Panc1 (cell line): ENCODE measurements around the gene NT5C2. TPM values are rescaled to one million over a fixed set of nuclear protein-coding genes. Genes with fewer than 3 reads are reported as not detected.

Source experiments
- ATAC-seq: fragments of 200-7000 bp; cut with Tn5 transposase; 2 replicates; pipeline ENCODE4 v1.9.1; 2020; ENCODE audit warnings: mild to moderate bottlenecking, moderate library complexity
- BruUV-seq: library from RNA; stranded (reverse); fragments of 400-500 nt; replicated peaks from 2 replicates; lab custom pipeline; 2021; lab: Mats Ljungman, UMichigan
- CTCF ChIA-PET: fragments of 300-600 bp; sonication (Branson Sonifier 250); formaldehyde crosslinking; loops from one replicate; lab custom pipeline; 2022; ENCODE audit warnings: antibody characterized with exemption; lab: Charles Lee
- POLR2A ChIA-PET: fragments of 300-600 bp; sonication (Branson Sonifier 250); formaldehyde crosslinking; loops from one replicate; lab custom pipeline; 2022; ENCODE audit warnings: antibody characterized with exemption; lab: Charles Lee
- DNase-seq: peaks from one replicate; pipeline ENCODE4 v3.0.0-alpha.2; 2010; ENCODE audit warnings: low read depth, low spot score
- H3K27ac ChIP-seq: 2 replicates; pipeline ENCODE4 v1.5.1; 2011; ENCODE audit warnings: mild to moderate bottlenecking, low read length, inconsistent platforms
- H3K27me3 ChIP-seq: fragments of 200-500 bp; sonication (Bioruptor generic); 2 replicates; pipeline ENCODE4 v1.6.0; 2014; ENCODE audit warnings: low read length, inconsistent platforms; ENCODE audit not compliant: control insufficient read depth, insufficient read depth
- H3K36me3 ChIP-seq: fragments of 200-500 bp; sonication (Bioruptor generic); 2 replicates; pipeline ENCODE4 v1.5.1; 2014; ENCODE audit warnings: inconsistent platforms, mild to moderate bottlenecking, low read length, moderate library complexity; ENCODE audit not compliant: control insufficient read depth, insufficient read depth
- H3K4me1 ChIP-seq: 2 replicates; pipeline ENCODE4 v1.5.1; 2011; ENCODE audit warnings: inconsistent platforms, mild to moderate bottlenecking, low read length, moderate library complexity; ENCODE audit not compliant: control insufficient read depth, insufficient read depth
- H3K4me3 ChIP-seq, 2 experiments: 2 replicates each; pipeline ENCODE4 v1.5.1; 2011 to 2012; ENCODE audit warnings: low read depth in 2 of 2, low read length in 2 of 2, mild to moderate bottlenecking in 2 of 2, inconsistent platforms in 1 of 2, moderate library complexity in 1 of 2
- H3K9me3 ChIP-seq: fragments of 200-500 bp; sonication (Bioruptor generic); 2 replicates; pipeline ENCODE4 v1.5.1; 2014; ENCODE audit warnings: low read depth, mild to moderate bottlenecking, inconsistent platforms, low read length, moderate library complexity; ENCODE audit not compliant: control insufficient read depth, insufficient read depth
- POLR2AphosphoS5 ChIP-seq: IDR thresholded peaks from 2 replicates; pipeline ENCODE4 v1.6.1; 2012; ENCODE audit warnings: mild to moderate bottlenecking, low read depth, low read length, moderate library complexity
- SIN3A ChIP-seq: IDR thresholded peaks from 2 replicates; pipeline ENCODE4 v1.6.1; 2012; ENCODE audit warnings: low read depth, mild to moderate bottlenecking, low read length, moderate library complexity, borderline replicate concordance; ENCODE audit not compliant: insufficient read depth
- TCF7L2 ChIP-seq: IDR thresholded peaks from 2 replicates; pipeline ENCODE4 v1.6.1; 2011; ENCODE audit warnings: mild to moderate bottlenecking, low read depth, low read length, inconsistent platforms
- in situ Hi-C: cut with HindIII; loops from 2 replicates; pipeline ENCODE4 v1.10.0; 2016; ENCODE audit warnings: low sequenced_read_pairs, low pct_unique_long_range_greater_than_20kb
- intact Hi-C: fragments of 100-400 bp; cut with micrococcal nuclease; formaldehyde crosslinking; loops from one replicate; pipeline ENCODE4 v1.10.0; 2022; ENCODE audit not compliant: unreplicated experiment
- total RNA-seq: library from RNA; stranded (reverse); gene quantifications from one replicate; pipeline ENCODE4 v1.2.1, GENCODE V29; 2021; ENCODE audit not compliant: unreplicated experiment
- TF ChIP-seq, protein P1 (sequence below): fragments of 450-650 bp; IDR thresholded peaks from 2 replicates; pipeline ENCODE4 v1.5.1; 2017; ENCODE audit warnings: mild to moderate bottlenecking
- TF ChIP-seq, protein P2 (sequence below), 2 experiments: IDR thresholded peaks; 2 replicates each; pipeline ENCODE4 v1.6.1; 2011 to 2012; ENCODE audit warnings: low read depth in 2 of 2, control low read depth in 1 of 2, low read length in 1 of 2, mild to moderate bottlenecking in 1 of 2, moderate library complexity in 1 of 2; ENCODE audit not compliant: insufficient read depth in 1 of 2

The NT5C2 gene
- total RNA-seq, 1 experiment from 2014 or later, result 150 TPM

DNA sequence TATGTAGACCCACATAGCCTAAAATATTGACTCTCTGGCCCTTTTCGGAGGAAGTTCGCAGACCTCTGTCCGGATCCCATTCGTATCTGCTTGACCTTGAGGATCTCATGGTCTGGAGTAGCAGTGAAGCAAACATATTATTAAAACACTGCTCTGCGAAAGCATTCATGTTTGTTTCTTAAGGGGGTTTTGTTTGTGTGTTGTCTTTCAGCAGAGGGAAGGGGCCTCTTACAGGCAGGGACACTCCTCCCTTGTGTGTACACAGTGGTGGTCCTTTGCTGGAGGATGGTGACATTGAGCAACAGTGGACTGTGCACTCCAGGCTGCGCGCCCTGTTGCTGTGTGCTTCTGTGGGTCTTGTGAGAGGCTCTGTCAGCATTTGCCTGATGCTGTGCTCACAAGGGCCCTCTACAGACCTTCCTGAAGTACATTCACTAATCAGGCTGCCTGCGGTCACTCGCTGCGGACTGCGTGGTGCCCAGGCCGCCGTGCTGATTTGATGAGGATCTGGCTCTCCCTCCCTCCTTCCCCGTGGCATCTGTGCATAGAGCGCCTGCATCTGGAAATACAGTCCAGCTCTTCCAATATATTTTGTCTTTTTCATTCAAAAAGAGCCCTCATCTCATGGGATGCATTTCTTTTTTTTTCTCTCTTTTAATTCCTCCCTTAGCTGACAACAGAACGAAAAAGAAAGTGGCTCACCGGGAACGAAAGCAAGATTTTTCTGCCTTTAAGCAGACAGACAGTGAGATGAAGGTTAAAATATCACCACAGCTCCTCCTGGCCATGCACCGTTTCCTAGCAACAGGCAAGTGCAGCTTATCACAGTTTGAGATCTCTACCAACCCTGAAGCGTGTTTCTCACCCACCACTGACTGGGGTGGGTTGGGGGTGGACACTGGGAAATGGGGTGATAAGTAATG, 139.2 kb downstream of the NT5C2 start:
- ChIA-PET CTCF (interaction anchor here (0.6 kb wide), 1 partner anchor 137 kb away, joined by 3 read pairs; no protein-coding TSS in a partner anchor), POLR2A (no interaction called here)
- no peaks in the 10 kb centered on the region for H3K27me3 ChIP-seq
- no peak overlapping the region for H3K27ac ChIP-seq
- peak overlapping the region in 1 of 2 experiments; percentile 2; a peak in 1 of 4 replicates for H3K4me3 ChIP-seq
- no TSS peak for BruUV-seq
- H3K9me3 ChIP-seq, result no peaks in the 10 kb centered on the region
- ATAC-seq (peak; percentile 97), DNase-seq (no peak)
- TF ChIP-seq, protein P1, sequence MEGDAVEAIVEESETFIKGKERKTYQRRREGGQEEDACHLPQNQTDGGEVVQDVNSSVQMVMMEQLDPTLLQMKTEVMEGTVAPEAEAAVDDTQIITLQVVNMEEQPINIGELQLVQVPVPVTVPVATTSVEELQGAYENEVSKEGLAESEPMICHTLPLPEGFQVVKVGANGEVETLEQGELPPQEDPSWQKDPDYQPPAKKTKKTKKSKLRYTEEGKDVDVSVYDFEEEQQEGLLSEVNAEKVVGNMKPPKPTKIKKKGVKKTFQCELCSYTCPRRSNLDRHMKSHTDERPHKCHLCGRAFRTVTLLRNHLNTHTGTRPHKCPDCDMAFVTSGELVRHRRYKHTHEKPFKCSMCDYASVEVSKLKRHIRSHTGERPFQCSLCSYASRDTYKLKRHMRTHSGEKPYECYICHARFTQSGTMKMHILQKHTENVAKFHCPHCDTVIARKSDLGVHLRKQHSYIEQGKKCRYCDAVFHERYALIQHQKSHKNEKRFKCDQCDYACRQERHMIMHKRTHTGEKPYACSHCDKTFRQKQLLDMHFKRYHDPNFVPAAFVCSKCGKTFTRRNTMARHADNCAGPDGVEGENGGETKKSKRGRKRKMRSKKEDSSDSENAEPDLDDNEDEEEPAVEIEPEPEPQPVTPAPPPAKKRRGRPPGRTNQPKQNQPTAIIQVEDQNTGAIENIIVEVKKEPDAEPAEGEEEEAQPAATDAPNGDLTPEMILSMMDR, result peak; percentile 86
- TF ChIP-seq POLR2AphosphoS5, result no peak
- H3K36me3 ChIP-seq, result no peaks in the 10 kb centered on the region
- H3K4me1 ChIP-seq, result no peaks in the 10 kb centered on the region
- intact Hi-C loops (no loop called here), in situ Hi-C loops (no loop called here)

DNA sequence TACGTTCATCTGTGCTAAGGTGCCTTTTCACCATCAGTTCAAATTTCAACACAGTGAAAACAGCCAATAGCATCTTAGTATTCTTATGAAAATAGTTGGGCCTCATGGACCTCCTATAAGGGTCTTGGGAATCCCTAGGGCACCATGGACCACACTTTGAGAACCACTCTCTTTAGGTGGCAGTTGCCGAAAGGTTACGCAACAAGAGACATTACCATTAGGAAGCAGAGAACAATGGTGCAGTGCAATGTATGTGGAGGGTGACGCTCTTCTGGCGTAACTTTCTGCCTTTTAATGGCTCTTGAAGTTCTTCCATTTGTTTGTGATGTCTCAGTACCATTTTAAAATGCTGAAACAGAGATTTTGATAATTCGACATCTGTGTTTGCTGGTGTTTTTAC, 143.8 kb downstream of the NT5C2 start:
- intact Hi-C loops, result no loop called here
- H3K9me3 ChIP-seq, result no peaks in the 10 kb centered on the region
- no peak overlapping the region for H3K27ac ChIP-seq
- H3K4me3 ChIP-seq, result no peak overlapping the region
- H3K36me3 ChIP-seq, result no peaks in the 10 kb centered on the region
- TF ChIP-seq, protein P1, result no peak
- TF ChIP-seq POLR2AphosphoS5, result no peak
- TF ChIP-seq TCF7L2, result no peak
- no TSS peak for BruUV-seq
- DNase-seq (no peak), ATAC-seq (no peak)
- no peaks in the 10 kb centered on the region for H3K27me3 ChIP-seq
- in situ Hi-C loops, result no loop called here
- CTCF ChIA-PET, result no interaction called here
- POLR2A ChIA-PET, result no interaction called here
- H3K4me1 ChIP-seq, result no peaks in the 10 kb centered on the region

DNA sequence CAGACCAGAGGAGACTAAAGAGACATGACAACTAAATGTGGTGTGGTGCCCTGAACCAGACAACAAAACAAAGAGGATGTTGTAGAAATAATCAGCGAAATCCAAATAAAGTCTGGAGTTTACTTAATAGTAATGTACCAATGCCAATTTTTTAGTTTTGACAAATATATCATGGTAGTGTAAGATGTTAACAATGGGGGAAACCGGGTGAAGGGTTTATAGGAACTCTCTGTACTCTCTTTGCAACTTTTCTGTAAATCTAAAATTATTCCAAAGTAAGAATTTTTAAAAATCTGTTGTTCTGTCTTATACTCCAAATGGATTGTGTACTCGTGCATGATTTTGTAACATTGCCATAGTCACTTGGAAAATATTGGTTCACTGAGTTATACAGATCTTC, 145.7 kb downstream of the NT5C2 start:
- intact Hi-C loops, result no loop called here
- BruUV-seq, result no TSS peak
- POLR2A ChIA-PET, result no interaction called here
- CTCF ChIA-PET, result no interaction called here
- no peak for DNase-seq
- Histone ChIP-seq H3K4me1 (no peaks in the 10 kb centered on the region), H3K27me3 (no peaks in the 10 kb centered on the region), H3K36me3 (no peaks in the 10 kb centered on the region), H3K4me3 (no peak overlapping the region), H3K9me3 (no peaks in the 10 kb centered on the region), H3K27ac (no peak overlapping the region)
- no peak for ATAC-seq
- in situ Hi-C loops, result no loop called here
- TF ChIP-seq POLR2AphosphoS5 (no peak), SIN3A (no peak), TCF7L2 (no peak)
- TF ChIP-seq, protein P2, sequence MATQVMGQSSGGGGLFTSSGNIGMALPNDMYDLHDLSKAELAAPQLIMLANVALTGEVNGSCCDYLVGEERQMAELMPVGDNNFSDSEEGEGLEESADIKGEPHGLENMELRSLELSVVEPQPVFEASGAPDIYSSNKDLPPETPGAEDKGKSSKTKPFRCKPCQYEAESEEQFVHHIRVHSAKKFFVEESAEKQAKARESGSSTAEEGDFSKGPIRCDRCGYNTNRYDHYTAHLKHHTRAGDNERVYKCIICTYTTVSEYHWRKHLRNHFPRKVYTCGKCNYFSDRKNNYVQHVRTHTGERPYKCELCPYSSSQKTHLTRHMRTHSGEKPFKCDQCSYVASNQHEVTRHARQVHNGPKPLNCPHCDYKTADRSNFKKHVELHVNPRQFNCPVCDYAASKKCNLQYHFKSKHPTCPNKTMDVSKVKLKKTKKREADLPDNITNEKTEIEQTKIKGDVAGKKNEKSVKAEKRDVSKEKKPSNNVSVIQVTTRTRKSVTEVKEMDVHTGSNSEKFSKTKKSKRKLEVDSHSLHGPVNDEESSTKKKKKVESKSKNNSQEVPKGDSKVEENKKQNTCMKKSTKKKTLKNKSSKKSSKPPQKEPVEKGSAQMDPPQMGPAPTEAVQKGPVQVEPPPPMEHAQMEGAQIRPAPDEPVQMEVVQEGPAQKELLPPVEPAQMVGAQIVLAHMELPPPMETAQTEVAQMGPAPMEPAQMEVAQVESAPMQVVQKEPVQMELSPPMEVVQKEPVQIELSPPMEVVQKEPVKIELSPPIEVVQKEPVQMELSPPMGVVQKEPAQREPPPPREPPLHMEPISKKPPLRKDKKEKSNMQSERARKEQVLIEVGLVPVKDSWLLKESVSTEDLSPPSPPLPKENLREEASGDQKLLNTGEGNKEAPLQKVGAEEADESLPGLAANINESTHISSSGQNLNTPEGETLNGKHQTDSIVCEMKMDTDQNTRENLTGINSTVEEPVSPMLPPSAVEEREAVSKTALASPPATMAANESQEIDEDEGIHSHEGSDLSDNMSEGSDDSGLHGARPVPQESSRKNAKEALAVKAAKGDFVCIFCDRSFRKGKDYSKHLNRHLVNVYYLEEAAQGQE (IDR thresholded peaks at IDR 0.05; ENCODE audit: insufficient read depth in 1 of 2, low read depth in 2 of 2, low read length in 1 of 2), result no peak
- TF ChIP-seq, protein P1, result no peak
